ENCODE data around the gene MORN5. TPM values are rescaled to one million over a fixed set of nuclear protein-coding genes. Genes with fewer than 3 reads are reported as not detected.

The MORN5 gene
- total RNA-seq, 2 donors from 2014 or later: not detected

DNA sequence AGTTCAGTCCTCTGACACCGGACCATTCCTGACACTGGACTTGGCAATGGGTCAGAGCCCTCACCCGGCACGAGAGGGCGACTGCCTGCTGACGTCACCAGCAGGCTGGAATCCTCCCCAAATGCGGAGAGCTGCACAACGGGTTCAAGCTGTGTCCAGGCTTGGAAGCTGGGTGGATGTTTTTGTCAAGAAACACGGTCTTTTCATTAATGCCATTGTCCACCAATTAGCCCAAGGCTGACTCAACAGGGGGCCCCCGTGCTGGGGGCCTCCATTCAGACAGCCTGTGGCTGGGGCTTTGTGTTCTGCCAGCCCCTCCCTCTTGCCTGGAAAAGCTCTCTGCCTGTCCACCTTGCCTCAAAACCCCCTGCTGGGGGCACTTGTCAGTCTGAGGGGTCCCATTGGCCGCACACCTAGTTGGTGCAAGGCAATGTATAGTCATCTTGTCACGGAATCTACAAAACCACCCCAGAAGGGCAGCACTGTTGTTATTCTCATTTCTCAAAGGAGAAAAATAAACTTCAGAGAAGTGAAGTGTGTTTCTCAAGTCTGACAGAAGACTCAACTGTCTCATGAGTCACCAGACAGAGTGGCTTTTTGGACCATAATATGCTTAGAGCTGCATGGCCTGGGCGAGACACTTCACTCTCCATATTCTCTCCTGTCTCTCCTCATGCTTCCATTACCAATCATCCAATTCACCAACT is 24.7 kb upstream of the MORN5 start:
- no peaks in the 10 kb centered on the region for H3K27me3 ChIP-seq
- ATAC-seq (no peak), DNase-seq (no peak)
- WGBS, 2 donors: 72 to 75% methylated on average over 5 to 12 of the region's 12 CpGs
- H3K9me3 ChIP-seq: no peaks in the 10 kb centered on the region
- no peak overlapping the region for H3K27ac ChIP-seq
- no peaks in the 10 kb centered on the region for H3K4me1 ChIP-seq
- intact Hi-C loops (cut with DNase I): no loop called here
- H3K36me3 ChIP-seq (replicated peaks in 1 of 2; ENCODE audit: insufficient read depth in 1 of 2, low read depth in 2 of 2): no peaks in the 10 kb centered on the region
- no peak overlapping the region for H3K4me3 ChIP-seq
- TF ChIP-seq, protein P1, sequence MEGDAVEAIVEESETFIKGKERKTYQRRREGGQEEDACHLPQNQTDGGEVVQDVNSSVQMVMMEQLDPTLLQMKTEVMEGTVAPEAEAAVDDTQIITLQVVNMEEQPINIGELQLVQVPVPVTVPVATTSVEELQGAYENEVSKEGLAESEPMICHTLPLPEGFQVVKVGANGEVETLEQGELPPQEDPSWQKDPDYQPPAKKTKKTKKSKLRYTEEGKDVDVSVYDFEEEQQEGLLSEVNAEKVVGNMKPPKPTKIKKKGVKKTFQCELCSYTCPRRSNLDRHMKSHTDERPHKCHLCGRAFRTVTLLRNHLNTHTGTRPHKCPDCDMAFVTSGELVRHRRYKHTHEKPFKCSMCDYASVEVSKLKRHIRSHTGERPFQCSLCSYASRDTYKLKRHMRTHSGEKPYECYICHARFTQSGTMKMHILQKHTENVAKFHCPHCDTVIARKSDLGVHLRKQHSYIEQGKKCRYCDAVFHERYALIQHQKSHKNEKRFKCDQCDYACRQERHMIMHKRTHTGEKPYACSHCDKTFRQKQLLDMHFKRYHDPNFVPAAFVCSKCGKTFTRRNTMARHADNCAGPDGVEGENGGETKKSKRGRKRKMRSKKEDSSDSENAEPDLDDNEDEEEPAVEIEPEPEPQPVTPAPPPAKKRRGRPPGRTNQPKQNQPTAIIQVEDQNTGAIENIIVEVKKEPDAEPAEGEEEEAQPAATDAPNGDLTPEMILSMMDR (IDR thresholded peaks at IDR 0.05): no peak
- TF ChIP-seq POLR2A (IDR thresholded peaks at IDR 0.05): no peak

DNA sequence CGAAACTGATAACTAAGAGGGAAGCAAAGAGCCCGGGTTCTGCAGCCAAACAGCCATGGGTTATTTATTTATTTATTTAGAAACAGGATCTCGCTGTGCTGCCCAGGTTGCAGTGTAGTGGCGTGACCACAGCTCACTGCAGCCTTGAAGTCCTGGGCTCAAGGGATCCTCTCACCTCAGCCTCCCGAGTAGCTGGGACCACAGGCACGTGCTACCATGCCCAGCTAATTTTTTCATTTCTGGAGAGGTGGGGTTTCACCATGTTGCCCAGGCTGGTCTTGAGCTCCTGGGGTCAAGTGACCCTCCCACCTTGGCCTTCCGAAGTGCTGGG is 24.2 kb upstream of the MORN5 start:
- no peak for TF ChIP-seq POLR2A (IDR thresholded peaks at IDR 0.05)
- TF ChIP-seq, protein P1 (IDR thresholded peaks at IDR 0.05): no peak

DNA sequence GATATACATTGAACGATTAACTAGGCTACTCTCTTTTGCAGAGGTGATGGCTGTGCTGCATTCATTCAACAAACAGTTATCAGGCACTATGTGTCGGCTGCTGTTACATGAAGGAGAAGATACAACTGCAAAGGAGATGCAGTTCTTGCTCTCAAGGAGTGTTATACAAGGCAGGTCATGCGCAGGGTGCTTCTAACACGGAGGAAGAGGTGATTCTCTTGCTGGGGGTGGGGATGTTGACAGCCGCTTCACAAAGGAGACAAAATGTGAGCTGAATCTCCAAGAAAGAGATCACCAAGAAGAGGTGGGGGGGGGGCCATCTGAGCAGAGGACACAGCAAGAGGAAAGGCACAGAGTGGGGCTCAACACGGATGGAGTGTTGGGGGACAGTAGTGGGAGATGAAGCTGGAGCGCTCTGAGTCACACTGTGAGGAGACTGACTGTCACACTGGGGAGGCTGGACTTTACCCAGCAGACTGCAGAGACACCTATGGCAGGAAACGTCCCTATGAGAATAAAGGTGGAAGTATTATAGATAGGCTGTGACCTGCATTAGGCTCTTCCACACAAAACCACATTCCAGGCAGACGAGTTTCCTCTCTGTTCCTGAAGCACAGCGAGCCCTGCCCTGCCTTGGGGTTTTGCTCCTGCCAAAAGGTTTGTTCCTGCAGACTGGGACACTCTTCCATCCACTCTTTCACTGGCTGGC is 21.0 kb upstream of the MORN5 start:
- Histone ChIP-seq H3K27ac (no peak overlapping the region), H3K27me3 (no peaks in the 10 kb centered on the region), H3K4me1 (no peaks in the 10 kb centered on the region), H3K36me3 (replicated peaks in 1 of 2; ENCODE audit: insufficient read depth in 1 of 2, low read depth in 2 of 2) (peaks cover 0 to 2% of the 10 kb centered on the region in 2 donors), H3K9me3 (no peaks in the 10 kb centered on the region), H3K4me3 (no peak overlapping the region)
- 83 to 88% methylated on average over 10 of the region's 10 CpGs for whole genome bisulfite sequencing, 2 donors
- no peak for DNase-seq
- ATAC-seq: no peak
- intact Hi-C loops (cut with DNase I): no loop called here
- TF ChIP-seq, protein P1 (IDR thresholded peaks at IDR 0.05): no peak
- TF ChIP-seq POLR2A (IDR thresholded peaks at IDR 0.05): no peak

More for the DNA sequence above, 24.2 kb upstream of the MORN5 start:
- no peaks in the 10 kb centered on the region for H3K4me1 ChIP-seq
- intact Hi-C loops (cut with DNase I): no loop called here
- WGBS, 2 donors: 79 to 85% methylated on average over 6 to 7 of the region's 7 CpGs
- H3K27me3 ChIP-seq: no peaks in the 10 kb centered on the region
- ATAC-seq (no peak), DNase-seq (no peak)
- H3K4me3 ChIP-seq: no peak overlapping the region
- no peaks in the 10 kb centered on the region for H3K36me3 ChIP-seq (replicated peaks in 1 of 2; ENCODE audit: insufficient read depth in 1 of 2, low read depth in 2 of 2)
- no peaks in the 10 kb centered on the region for H3K9me3 ChIP-seq
- no peak overlapping the region for H3K27ac ChIP-seq

DNA sequence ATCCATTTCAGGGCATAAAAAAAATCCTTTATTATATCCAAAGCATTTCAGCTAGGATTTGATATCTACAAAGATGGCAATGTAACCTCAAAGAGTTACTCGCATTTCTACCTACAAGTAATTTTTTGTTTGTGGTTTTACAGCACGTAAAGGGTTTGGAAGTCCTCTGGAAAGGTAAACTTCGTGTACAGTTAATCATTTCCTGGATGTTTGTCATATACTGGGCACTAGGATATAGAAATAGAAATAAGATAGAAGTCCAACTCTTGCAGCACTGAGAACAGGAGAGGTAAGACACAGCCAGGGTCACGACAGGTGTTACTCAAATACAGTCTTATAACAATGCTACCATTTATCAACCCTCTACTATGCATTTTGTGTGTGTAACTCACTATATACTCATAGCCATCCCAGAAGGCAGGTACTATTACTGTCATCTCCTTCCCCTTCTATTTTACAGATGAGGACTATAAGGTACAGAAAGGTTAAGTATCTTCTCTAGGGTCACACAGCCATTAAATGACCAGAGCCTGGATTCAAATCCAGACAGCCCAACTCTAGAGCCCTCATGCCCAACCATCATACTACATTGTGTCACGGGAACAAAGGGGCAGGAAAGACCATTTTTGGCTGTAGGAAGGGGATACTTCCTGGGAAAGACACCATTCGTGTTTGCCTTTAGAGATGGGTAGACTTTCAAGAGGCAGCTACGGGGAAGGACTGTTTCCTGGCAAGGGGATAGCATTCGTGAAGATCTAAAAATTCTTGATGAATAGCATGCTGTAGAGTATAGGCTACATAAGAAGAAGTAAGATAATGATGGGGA is 19.1 kb upstream of the MORN5 start:
- WGBS, 2 donors: 55 to 57% methylated on average over 8 of the region's 8 CpGs
- H3K36me3 ChIP-seq (replicated peaks in 1 of 2; ENCODE audit: insufficient read depth in 1 of 2, low read depth in 2 of 2): peaks cover 0 to 4% of the 10 kb centered on the region in 2 donors
- H3K4me1 ChIP-seq: no peaks in the 10 kb centered on the region
- no peaks in the 10 kb centered on the region for H3K27me3 ChIP-seq
- ATAC-seq: no peak
- no peak for TF ChIP-seq POLR2A (IDR thresholded peaks at IDR 0.05)
- TF ChIP-seq, protein P1 (IDR thresholded peaks at IDR 0.05): no peak
- DNase-seq: no peak
- no peak overlapping the region for H3K27ac ChIP-seq
- no peak overlapping the region for H3K4me3 ChIP-seq
- intact Hi-C loops (cut with DNase I): no loop called here
- H3K9me3 ChIP-seq: no peaks in the 10 kb centered on the region

Data from body of pancreas (tissue), 4 donors.